ENCODE measurements around the gene STIMATE. TPM values are rescaled to one million over a fixed set of nuclear protein-coding genes. Genes with fewer than 3 reads are reported as not detected.

Gene STIMATE
- total RNA-seq, 1 experiment from 2014 or later: 13.5 TPM

GRCh38 chr3:52787672-52788625, 109.4 kb downstream of the STIMATE start:
- Mint-ChIP-seq H3K27me3 (ENCODE audit: insufficient read depth, unreplicated experiment) (no peaks in the 10 kb centered on the region), H3K27ac (ENCODE audit: unreplicated experiment) (peak overlapping the region; percentile 27), H3K4me1 (ENCODE audit: low read depth, unreplicated experiment) (no peaks in the 10 kb centered on the region), H3K36me3 (ENCODE audit: insufficient read depth, unreplicated experiment) (no peaks in the 10 kb centered on the region), H3K4me3 (ENCODE audit: unreplicated experiment) (no peak overlapping the region), H3K9me3 (ENCODE audit: unreplicated experiment) (no peaks in the 10 kb centered on the region)
- Histone ChIP-seq H3K9me3 (no peaks in the 10 kb centered on the region), H3K4me1 (no peaks in the 10 kb centered on the region), H3K27me3 (replicated peaks; ENCODE audit: control insufficient read depth, insufficient read depth, low read length) (no peaks in the 10 kb centered on the region), H3K4me3 (ENCODE audit: low read depth, low read length) (no peak overlapping the region), H3K36me3 (ENCODE audit: control insufficient read depth, insufficient read depth, low read length) (no peaks in the 10 kb centered on the region)
- no peak for DNase-seq
- no peak for TF ChIP-seq CTCF (IDR thresholded peaks at IDR 0.05; ENCODE audit: insufficient read depth in 1 of 2, low read depth in 1 of 2, low read length in 1 of 2, severe bottlenecking in 1 of 2, unreplicated experiment in 1 of 2)
- BruUV-seq (replicated peaks): no TSS peak
- ChIA-PET POLR2A (no interaction called here), CTCF (no interaction called here)
- intact Hi-C loops (cut with micrococcal nuclease; ENCODE audit: unreplicated experiment): no loop called here

DNA sequence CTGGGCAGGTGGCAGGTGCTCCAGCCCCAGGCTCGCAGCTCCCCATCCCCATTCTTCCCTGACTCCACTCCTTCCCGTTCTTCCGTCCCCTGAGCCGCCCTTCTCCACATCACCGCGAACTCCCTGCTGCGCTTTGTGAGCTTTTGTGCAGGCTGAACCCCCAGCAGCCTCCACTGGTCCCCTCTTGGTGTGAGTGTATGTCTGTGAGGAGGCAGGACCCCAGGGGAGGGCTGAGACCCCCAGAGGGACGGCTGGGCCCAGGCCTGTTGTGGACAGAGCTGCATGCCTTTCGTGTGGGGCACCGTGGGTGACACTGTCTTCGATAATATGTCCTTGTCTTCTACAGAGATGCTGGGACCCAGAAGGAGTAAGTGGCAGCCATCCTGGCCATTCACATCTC, 110.1 kb downstream of the STIMATE start:
- H3K4me3 ChIP-seq (ENCODE audit: low read depth, low read length): no peak overlapping the region
- TF ChIP-seq CTCF (IDR thresholded peaks at IDR 0.05; ENCODE audit: insufficient read depth in 1 of 2, low read depth in 1 of 2, low read length in 1 of 2, severe bottlenecking in 1 of 2, unreplicated experiment in 1 of 2): no peak
- H3K36me3 Mint-ChIP-seq (ENCODE audit: insufficient read depth, unreplicated experiment): no peaks in the 10 kb centered on the region
- POLR2A ChIA-PET: no interaction called here
- CTCF ChIA-PET: no interaction called here
- H3K27me3 ChIP-seq (replicated peaks; ENCODE audit: control insufficient read depth, insufficient read depth, low read length): no peaks in the 10 kb centered on the region
- no peaks in the 10 kb centered on the region for H3K4me1 Mint-ChIP-seq (ENCODE audit: low read depth, unreplicated experiment)
- H3K4me1 ChIP-seq: no peaks in the 10 kb centered on the region
- BruUV-seq (replicated peaks): no TSS peak
- no peaks in the 10 kb centered on the region for H3K27me3 Mint-ChIP-seq (ENCODE audit: insufficient read depth, unreplicated experiment)
- H3K4me3 Mint-ChIP-seq (ENCODE audit: unreplicated experiment): no peak overlapping the region
- no peak overlapping the region for H3K27ac Mint-ChIP-seq (ENCODE audit: unreplicated experiment)
- DNase-seq: no peak
- no peaks in the 10 kb centered on the region for H3K9me3 ChIP-seq
- intact Hi-C loops (cut with micrococcal nuclease; ENCODE audit: unreplicated experiment): no loop called here
- no peaks in the 10 kb centered on the region for H3K36me3 ChIP-seq (ENCODE audit: control insufficient read depth, insufficient read depth, low read length)
- no peaks in the 10 kb centered on the region for H3K9me3 Mint-ChIP-seq (ENCODE audit: unreplicated experiment)

Small RNA genes within 50 kb of the gene (microRNA-seq; reads per million reads assigned to microRNA genes)
- gene MIR8064: not detected

Other genes with a start within 250 kb of the STIMATE start
- 50.6 and 50.7 TPM in 2 replicates for gene PBRM1, start 211.6 kb downstream of the STIMATE start, total RNA-seq (2022)
- 125 and 134 TPM in 2 replicates for gene GNL3, start 211.5 kb downstream of the STIMATE start, total RNA-seq (2022)
- gene GLT8D1, start 191.8 kb downstream of the STIMATE start, total RNA-seq (2022): 30.5 and 31.4 TPM in 2 replicates
- 141 and 153 TPM in 2 replicates for gene SPCS1, start 191.4 kb downstream of the STIMATE start, total RNA-seq (2022)
- 39.2 and 40.5 TPM in 2 replicates for gene NEK4, start 126.6 kb downstream of the STIMATE start, total RNA-seq (2022)
- 0.49 TPM in 1 of 2 replicates, not detected in the other for gene ITIH1, start 119.9 kb downstream of the STIMATE start, total RNA-seq (2022)
- gene ITIH3, start 102.8 kb downstream of the STIMATE start, total RNA-seq (2022): 0.23 and 0.27 TPM in 2 replicates
- gene ITIH4, start 66.9 kb downstream of the STIMATE start, total RNA-seq (2022): 3.7 and 4.1 TPM in 2 replicates
- gene MUSTN1, start 62.5 kb downstream of the STIMATE start, total RNA-seq (2022): 1.8 TPM in 1 of 2 replicates, not detected in the other
- 45.3 and 47.4 TPM in 2 replicates for gene SFMBT1, start 148.5 kb upstream of the STIMATE start, total RNA-seq (2022)
- gene RFT1, start 232.9 kb upstream of the STIMATE start, total RNA-seq (2022): 33.1 and 35.7 TPM in 2 replicates